ENCODE data around the gene IQCN. TPM values are rescaled to one million over a fixed set of nuclear protein-coding genes. Genes with fewer than 3 reads are reported as not detected.
A peak's percentile ranks its signal among the peaks of the same experiment; 100 is the strongest.
"Not testable (repeated sequence)": the region's sequence is repeated elsewhere in the genome, so short reads cannot be mapped to it uniquely, and the experiment has no call there.

The IQCN gene
- total RNA-seq, 1 donor from 2014 or later, result 0.56 TPM

- peak; percentile 17 for ATAC-seq
Observed at GRCh38 chr19:18230941-18231734, 43.1 kb downstream of the IQCN start.

GRCh38 chr19:18229915-18230314, 44.3 kb downstream of the IQCN start:
- ATAC-seq, result no peak

- no peak for ATAC-seq
Observed at GRCh38 chr19:18229474-18229873, 44.8 kb downstream of the IQCN start.

GRCh38 chr19:18227781-18228271, 46.4 kb downstream of the IQCN start:
- ATAC-seq, result no peak

- no peak for ATAC-seq
Observed at GRCh38 chr19:18226956-18227780, 47.1 kb downstream of the IQCN start.

GRCh38 chr19:18225702-18226468, 48.4 kb downstream of the IQCN start, which contains the start of gene PDE4C:
Gene PDE4C, minus strand, starts transcription at chr19:18226438. Its CDS starts 23 bp downstream, at chr19:18226415.
- ATAC-seq, result no peak

- no peak for ATAC-seq
Observed at GRCh38 chr19:18225355-18225701, 48.9 kb downstream of the IQCN start.

- peak; percentile 98 for ATAC-seq
Observed at GRCh38 chr19:18224525-18225354, 49.5 kb downstream of the IQCN start.

GRCh38 chr19:18223860-18224524, 50.3 kb downstream of the IQCN start:
- peak; percentile 2 for ATAC-seq

- no peak for ATAC-seq
Observed at GRCh38 chr19:18221815-18222725, 52.2 kb downstream of the IQCN start.

- ATAC-seq, result no peak
Observed at GRCh38 chr19:18220632-18221275, 53.5 kb downstream of the IQCN start.

GRCh38 chr19:18219911-18220631, 54.2 kb downstream of the IQCN start:
- no peak for ATAC-seq

GRCh38 chr19:18218600-18218999, 55.7 kb downstream of the IQCN start:
- no peak for ATAC-seq

- ATAC-seq, result peak; percentile 6
Observed at GRCh38 chr19:18218159-18218558, 56.1 kb downstream of the IQCN start.

- ATAC-seq, result no peak
Observed at GRCh38 chr19:18216789-18217188, 57.5 kb downstream of the IQCN start.

GRCh38 chr19:18214779-18215433, 59.3 kb downstream of the IQCN start:
- no peak for ATAC-seq

- ATAC-seq, result peak; percentile 6
Observed at GRCh38 chr19:18211683-18212082, 62.6 kb downstream of the IQCN start.

GRCh38 chr19:18209912-18210311, 64.3 kb downstream of the IQCN start:
- not testable (repeated sequence) for ATAC-seq
